ENCODE data around the gene CFAP43. TPM values are rescaled to one million over a fixed set of nuclear protein-coding genes. Genes with fewer than 3 reads are reported as not detected.

The CFAP43 gene
- under 1 TPM in 1 of 2 donors, not detected in 1; 0.12 TPM for total RNA-seq

- peak within 1 kb of the TSS in 1 of 2 donors; percentile 55 for H3K27ac ChIP-seq
- no peak for TF ChIP-seq CTCF (IDR thresholded peaks at IDR 0.05)
- peak within 1 kb of the TSS; percentile 93 to 95 for H3K4me3 ChIP-seq
- peak; percentile 99 for DNase-seq (ENCODE audit: low spot score)
- H3K9me3 ChIP-seq: no peaks in the 10 kb centered on the region
- H3K36me3 ChIP-seq: no peaks in the 10 kb centered on the region
- no peaks in the 10 kb centered on the region for H3K27me3 ChIP-seq
- H3K4me1 ChIP-seq: peaks cover 0 to 11% of the 10 kb centered on the region in 2 donors
Observed at GRCh38 chr10:104231784-104232612, at the start of gene CFAP43. Gene CFAP43 (minus strand): TSS chr10:104232364. CDS start chr10:104232246, 118 bp downstream.

GRCh38 chr10:104281694-104282093 is 49.5 kb upstream of the CFAP43 start:
- H3K4me1 ChIP-seq: no peaks in the 10 kb centered on the region
- H3K27ac ChIP-seq: no peak overlapping the region
- H3K36me3 ChIP-seq: no peaks in the 10 kb centered on the region
- no peaks in the 10 kb centered on the region for H3K9me3 ChIP-seq
- H3K27me3 ChIP-seq: no peaks in the 10 kb centered on the region
- no peak for DNase-seq (ENCODE audit: low spot score)
- H3K4me3 ChIP-seq: no peak overlapping the region
- no peak for TF ChIP-seq CTCF (IDR thresholded peaks at IDR 0.05)

- H3K27me3 ChIP-seq: no peaks in the 10 kb centered on the region
- TF ChIP-seq CTCF (IDR thresholded peaks at IDR 0.05): no peak
- no peaks in the 10 kb centered on the region for H3K9me3 ChIP-seq
- H3K4me3 ChIP-seq: no peak overlapping the region
- H3K27ac ChIP-seq: no peak overlapping the region
- H3K4me1 ChIP-seq: peaks cover 0 to 4% of the 10 kb centered on the region in 2 donors
- no peaks in the 10 kb centered on the region for H3K36me3 ChIP-seq
- no peak for DNase-seq (ENCODE audit: low spot score)
Observed at GRCh38 chr10:104279550-104280259, 47.5 kb upstream of the CFAP43 start.

GRCh38 chr10:104277785-104278184 is 45.6 kb upstream of the CFAP43 start:
- H3K36me3 ChIP-seq: no peaks in the 10 kb centered on the region
- H3K4me1 ChIP-seq: peaks cover 0 to 8% of the 10 kb centered on the region in 2 donors
- no peak overlapping the region for H3K27ac ChIP-seq
- DNase-seq (ENCODE audit: low spot score): no peak
- TF ChIP-seq CTCF (IDR thresholded peaks at IDR 0.05): no peak
- H3K9me3 ChIP-seq: no peaks in the 10 kb centered on the region
- no peaks in the 10 kb centered on the region for H3K27me3 ChIP-seq
- no peak overlapping the region for H3K4me3 ChIP-seq

- no peak for DNase-seq (ENCODE audit: low spot score)
- Histone ChIP-seq H3K9me3 (no peaks in the 10 kb centered on the region), H3K36me3 (no peaks in the 10 kb centered on the region), H3K27me3 (no peaks in the 10 kb centered on the region), H3K27ac (no peak overlapping the region), H3K4me3 (no peak overlapping the region), H3K4me1 (peaks cover 0 to 8% of the 10 kb centered on the region in 2 donors)
- no peak for TF ChIP-seq CTCF (IDR thresholded peaks at IDR 0.05)
Observed at GRCh38 chr10:104276192-104276591, 44.0 kb upstream of the CFAP43 start.
